Thyroid gland (tissue), 4 donors: ENCODE results near the gene ETV6.

Source experiments
- CTCF ChIP-seq, 6 experiments: fragments of 200-600 bp in 3 of 6; fragments of 450-650 bp in 3 of 6; sonication (generic) in 3 of 6; IDR thresholded peaks; one replicate each; pipeline ENCODE4 v1.5.1; 2016 to 2019; ENCODE audit warnings: antibody characterized with exemption in 6 of 6, mild to moderate bottlenecking in 2 of 6, inconsistent platforms in 1 of 6, moderate library complexity in 1 of 6
- POLR2A ChIP-seq, 2 donors: fragments of 450-650 bp; IDR thresholded peaks; one replicate each; pipeline ENCODE4 v1.6.1; 2017; ENCODE audit warnings: antibody characterized with exemption in 2 of 2, mild to moderate bottlenecking in 2 of 2, moderate library complexity in 1 of 2

GRCh38 chr12:11633968-11634367 is 15.5 kb upstream of the ETV6 start:
- TF ChIP-seq POLR2A (IDR thresholded peaks at IDR 0.05) (no peak), CTCF (IDR thresholded peaks at IDR 0.05) (no peak)
